ENCODE data around the gene MAB21L4.

The MAB21L4 gene

DNA sequence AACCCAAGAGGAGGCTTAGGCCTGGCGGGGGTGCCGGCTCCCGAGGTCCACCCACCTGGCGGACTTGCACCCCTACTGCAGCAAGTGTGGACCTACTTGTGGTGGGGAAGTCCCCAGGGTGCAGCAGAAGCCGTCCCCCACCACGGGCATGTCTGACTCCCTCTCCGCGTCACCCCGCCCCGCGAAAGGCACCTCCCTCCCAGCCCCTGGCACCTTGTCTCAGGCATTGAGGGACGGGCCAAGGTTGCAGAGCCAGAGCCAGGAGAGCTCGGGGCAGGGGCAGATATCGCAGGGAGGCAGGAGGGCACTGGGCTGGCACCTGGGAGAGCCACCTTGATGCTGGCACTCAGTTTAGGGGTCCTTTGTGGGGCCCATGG is 29.2 kb upstream of the MAB21L4 start:
- DNase-seq: no peak

DNA sequence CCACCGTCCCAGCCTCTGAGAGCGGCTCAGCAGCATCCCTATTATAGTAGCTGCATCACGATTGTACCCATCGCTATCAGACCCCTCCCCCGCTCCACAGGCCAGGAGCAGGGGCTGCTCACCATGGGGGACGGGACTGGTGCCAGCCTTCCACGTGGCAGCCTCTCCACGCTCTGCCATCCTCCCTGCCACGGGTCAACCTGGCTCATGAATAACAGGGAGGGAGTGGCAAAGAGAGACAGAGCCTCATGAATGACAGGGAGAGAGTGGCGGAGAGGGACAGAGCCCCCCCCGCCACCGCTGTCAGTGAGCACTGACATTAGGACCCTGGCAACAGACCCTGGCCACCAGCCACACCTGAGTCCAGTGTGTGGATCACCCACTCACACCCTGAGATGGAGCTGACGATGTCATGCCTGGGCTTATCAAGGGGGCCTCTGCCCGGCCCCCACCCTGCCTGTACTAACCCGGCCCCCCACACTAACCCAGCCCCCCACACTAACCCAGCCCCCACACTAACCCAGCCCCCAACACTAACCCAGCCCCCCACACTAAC is 27.1 kb upstream of the MAB21L4 start:
- DNase-seq: no peak

DNA sequence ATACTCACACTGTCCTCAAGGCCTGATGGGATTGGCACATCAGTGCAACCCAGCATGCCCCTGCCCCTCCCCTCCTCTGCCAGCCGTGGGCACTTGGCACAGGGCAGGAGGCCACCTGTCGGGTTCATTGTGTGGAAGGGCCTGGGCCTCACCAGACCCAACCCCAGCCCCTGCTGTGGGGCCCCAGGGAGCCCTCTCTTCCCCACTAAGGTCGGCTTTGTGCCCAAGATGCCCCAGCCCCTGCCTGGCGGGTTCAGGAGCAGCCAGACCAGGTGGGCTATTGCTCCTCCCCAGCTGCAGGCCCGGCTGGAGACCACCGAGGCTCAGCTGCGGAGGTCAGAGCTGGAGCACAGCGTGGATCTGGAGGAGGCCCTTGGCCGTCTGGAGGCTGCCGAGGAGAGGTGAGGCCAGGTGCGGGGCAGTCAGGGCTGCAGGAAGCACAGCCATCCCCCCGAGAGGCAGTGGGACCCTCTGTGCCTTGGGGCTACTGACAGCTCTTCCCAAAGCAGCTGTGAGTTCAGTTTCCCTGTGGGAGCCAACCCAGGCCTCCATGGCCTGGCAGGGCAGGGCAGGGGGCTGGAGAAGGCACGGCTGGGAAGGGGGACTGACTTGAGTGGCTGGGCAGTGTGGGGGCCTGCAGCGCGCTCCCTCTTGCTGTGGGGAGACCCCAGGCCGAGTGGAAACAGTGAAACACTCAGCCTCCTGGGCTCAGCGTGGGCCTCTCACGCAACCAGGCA is 26.5 kb upstream of the MAB21L4 start:
- no peak for DNase-seq

DNA sequence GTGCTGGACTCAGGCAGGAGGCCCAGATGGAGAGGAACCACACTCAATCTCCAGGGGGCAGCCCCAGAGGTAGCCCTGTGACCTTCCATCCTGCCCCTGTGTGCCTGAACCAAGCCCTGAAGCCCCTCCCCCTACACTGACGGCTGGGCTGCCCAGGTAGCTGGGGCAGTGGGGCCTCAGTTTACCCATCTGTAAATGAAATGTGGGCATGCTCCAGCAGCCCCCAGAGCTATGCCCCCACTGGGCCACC is 26.0 kb upstream of the MAB21L4 start:
- no peak for DNase-seq

DNA sequence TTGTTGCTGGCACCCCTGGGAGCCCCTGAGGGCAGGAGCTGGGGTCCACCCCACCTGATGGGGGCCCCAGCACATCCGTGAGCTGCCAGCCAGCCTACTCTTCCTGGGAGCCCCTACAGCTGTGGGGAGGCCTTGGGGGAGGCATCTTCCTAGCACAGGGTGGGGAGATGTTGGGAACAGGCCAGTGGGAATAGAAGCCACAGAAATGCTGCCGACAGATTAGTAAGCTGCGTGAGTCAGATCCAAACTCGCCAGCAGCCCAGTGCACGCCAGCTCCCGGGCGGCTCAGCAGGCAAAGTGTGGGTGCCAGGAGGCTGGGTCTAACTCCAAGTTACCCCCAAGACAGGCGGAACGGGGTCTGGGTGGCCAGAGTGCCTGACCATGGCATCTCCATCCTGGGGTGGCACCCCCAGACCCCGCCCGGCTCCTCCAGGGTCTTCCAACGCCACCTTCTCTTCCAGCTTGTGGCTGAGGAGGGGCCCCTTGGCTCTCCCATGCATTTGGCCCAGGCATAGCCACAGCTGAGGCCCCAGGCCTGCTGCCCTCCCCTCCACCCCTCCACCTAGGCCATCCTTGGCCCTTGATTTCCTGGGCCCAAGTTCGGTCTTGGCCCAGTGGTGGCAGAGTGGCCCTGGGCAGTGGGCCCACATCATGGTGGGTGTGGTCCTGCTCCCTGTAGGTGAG is 25.5 kb upstream of the MAB21L4 start:
- DNase-seq: no peak

DNA sequence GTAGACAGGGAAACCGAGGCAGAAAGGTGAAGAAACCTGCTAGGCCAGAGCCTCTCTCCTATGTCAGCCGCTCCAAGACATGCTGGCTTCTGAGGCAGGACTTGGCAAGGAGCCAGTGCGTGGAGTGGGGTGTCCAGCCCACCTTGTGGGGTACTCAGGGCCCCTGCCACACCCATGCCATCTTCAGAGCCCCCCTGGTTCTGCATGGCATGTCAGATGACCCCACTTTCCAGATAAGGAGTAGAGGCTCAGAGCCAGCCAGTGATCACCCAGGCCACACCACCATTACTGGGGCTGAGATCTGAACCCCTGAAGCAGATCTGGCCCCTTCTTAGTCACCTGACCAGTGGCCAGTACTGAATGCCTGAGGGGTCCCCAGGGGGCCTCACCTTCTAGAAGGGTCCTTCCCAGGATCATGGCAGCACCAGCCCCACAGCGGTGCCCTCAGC is 24.9 kb upstream of the MAB21L4 start:
- no peak for DNase-seq

DNA sequence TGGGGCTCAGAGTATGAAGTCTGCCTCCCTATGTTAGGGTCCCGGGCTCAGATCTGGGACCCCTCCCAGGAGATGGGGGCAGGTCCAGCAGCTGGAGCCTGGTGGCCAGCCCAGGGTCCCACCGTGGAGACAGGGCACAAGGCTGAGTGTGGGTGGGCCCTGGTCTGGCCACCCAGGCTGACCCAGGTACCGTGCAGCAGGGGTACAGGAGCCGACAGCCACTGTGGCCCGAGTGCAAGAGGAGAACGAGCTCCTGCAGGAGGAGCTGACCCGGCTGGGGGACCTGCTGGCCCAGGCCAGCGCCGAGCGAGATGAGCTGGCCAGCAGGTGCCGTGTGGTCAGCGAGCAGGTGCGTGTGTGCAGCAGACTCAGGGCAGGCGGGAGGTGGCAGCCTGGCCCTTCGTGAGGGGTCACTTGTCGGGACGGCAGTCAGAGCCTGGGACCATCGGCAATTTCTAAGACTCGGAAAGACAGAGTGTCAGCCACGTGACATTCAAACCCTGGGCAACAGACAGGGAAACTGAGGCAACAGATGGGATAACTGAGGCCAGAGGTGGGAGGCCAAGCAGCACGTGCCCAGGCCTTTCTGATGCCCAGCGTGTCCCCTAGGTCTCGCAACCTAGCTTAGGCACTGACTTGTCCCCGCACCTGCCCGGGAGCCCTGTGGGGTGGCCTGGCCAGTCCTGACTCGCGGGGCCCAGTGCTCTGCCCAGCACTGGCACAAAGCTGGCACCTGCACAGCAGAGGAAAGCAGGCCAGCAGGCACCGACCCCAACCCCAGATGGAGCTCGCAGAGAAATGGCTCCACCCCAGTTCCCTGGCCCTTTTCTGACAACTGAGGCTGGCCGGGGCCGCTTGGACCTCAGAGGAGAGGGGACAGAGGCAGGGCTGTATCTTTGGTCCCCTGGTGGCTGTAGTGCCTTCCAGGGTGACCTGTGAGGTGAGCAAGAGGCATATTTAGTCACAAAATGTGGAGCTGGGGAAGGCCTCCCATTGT is 24.1 kb upstream of the MAB21L4 start:
- DNase-seq: no peak

DNA sequence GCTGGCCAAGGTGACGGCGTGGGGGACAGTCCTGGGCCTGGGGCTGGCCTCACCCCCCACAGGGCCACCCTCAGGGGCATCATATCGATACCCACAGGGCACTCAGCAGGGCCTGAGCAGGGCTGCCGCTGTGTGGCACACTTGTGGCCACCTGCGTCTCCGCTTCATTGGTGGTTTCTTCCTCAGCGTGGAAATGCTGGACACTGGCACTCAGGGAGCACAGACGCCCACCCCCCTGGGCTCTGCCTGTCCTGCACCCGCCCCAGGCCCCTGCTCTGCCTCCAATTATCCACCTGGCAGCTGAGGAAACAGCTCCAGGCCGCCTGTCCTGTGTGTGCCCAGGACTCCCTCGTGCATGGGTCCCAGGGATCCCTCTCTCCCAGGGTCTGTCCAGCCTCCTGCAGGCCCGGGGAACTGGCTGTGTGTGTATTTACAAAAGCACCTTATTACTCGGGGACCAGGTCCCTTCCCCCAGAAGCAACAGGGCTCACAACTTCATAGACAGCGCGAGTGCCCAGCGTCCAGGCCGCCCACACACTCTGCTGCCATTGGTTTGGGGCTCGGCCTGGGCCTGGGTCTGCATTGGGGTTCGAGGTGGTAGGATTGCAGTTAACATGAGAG is 23.3 kb upstream of the MAB21L4 start:
- DNase-seq: no peak

DNA sequence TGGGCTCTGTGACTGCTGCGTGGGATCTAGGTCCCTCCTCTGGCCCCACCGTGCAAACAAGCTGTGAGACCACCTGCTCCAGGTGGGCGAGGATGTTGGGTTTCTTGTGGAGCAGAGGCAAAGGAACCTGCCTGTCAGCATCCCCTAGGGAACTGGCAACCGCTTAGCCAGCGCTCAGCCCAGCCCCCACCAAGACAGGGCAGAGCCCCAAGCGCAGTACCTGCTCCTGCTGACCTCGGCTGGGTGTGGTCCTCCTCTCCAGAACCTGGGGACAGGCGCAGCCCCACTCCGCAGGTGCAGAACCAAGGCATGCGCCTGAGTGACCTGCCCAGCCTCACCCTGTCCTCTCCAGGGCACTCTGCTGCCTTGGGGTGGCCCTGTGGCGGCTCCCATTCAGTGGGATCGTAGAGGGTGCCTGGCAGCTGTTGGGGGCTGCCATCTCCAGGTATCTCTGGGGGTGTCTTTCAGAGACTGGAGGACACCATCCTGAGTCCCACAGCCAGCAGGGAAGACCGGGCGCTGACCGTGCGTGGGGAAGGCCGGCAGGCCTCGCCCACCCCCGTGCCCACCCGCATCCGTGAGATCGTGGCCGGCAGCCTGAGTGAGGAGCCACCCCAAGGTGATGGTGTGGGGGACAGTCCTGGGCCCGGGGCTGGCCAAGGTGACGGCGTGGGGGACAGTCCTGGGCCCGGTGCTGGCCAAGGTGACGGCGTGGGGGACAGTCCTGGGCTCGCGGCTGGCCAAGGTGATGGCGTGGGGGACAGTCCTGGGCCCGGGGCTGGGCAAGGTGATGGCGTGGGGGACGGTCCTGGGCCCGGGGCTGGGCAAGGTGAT is 22.5 kb upstream of the MAB21L4 start:
- DNase-seq: no peak

DNA sequence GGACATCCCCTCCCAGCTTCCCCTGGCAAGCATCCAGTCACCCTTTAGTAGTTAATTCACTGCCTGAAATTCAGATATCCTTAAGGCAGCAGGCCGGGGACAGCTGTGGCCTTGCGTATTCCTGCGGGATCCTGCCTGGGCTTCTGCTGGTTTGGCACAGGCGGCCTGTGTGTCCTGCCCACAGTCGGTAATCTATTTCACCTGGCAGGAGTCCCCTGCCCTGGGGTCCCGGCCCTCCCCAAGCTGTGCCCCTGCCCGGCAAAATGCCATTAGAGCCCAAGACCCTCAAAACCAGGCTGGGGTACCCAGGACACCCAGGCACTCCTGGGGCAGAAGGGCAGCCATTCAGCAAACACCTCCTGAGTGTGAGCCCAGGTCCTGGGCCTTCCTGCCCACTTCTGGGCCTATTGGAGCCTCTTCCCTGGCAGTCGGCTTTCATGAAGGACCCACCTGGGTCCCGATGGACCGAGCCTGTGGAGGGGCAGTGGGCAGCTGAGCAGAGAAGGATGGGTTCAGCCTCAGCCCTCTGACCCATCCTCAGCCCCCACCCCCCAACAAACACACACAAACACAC is 21.8 kb upstream of the MAB21L4 start:
- DNase-seq: no peak

DNA sequence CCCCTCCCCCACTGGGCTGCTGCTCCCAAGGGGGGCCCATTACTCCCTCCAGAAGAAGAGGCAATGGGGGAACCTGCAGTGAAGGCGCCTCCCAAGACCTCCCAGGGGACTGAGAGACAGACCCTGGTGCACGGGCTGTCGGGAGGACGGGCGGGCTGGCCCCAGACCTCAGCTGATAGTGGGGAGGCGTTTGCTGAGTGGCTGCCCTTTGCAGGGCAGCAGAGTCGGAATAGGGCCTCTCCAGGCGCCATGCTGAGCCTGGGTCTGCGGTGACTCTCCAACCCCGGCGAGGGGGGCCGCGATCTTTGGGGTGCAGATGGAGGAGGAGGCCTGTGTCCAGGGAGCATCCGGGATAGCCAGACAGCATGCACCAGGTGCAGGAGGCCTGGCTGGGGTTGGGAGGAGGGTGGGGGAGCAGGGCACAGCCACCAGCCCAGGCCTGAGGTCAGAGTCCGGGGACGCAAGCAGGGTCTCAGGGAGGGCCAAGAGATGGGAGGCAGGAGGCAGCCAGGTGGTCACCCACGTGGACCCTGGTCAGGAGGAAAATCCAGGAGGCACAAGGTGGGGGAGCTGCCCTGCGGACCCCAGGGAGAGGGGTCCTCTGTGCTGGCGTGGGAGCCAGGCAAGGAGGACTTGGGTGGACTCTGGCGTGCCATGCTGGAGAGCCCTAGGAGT is 21.2 kb upstream of the MAB21L4 start:
- no peak for DNase-seq

DNA sequence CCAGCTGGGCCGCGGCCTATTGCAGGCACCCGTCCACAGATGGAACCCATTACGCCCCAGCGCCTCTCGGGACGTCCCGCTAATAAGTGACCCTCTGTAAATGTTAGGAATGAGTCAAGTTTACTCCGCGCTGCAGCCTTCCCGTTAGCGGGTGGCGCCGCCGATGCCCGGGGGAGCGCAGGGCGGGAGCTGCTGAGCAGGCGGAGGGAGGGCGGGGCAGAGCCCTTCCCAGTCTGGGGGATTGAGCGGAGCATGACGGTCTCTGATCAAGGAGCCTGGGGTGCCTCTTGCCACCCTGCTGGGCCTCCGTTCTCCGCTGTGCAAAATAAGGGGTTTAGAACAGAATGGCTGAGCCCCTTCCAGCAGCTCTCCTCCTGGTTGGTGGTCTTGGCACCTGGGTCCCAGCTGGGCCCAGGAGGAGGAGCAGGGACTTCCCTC is 20.6 kb upstream of the MAB21L4 start:
- DNase-seq: no peak

DNA sequence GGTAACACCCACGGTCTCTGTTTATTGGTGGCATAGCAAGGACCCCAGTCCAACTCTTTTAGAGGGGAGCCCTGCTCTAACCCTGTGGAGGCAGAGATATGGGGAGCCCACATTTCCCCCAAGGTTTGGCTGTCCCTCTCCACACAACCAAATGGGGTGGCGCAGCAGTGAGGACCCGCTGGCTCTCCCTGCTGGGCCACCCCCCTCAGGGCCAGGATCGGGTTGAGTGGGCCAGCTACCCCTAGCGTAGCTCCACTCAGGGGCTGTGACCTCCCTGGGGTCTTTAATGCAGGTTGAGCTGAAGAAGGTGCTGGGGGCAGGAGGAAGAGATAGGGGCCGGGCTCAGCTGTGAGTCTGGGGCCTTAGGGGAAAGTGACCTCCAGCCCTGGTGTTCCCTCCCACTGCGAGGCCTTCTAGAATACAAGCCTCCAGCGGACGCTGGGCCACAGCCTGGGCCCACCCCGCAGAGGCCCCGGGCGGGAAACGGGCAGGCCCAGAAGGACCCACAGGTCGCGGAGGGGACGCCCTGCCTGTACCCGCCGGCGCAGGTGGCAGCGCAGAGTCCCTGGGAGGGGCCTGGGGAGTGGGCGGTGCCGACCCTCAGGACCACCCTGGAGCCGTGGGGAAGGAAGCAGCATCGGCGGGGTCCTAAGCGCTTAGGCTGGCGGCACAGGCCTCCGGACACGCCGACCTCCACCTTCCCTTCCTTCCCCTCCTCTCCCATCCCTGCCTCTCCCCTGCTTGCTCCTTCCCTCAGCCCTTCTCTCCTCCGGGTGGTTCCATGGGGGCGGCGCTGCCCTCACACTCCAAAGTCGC is 19.8 kb upstream of the MAB21L4 start:
- DNase-seq: no peak

DNA sequence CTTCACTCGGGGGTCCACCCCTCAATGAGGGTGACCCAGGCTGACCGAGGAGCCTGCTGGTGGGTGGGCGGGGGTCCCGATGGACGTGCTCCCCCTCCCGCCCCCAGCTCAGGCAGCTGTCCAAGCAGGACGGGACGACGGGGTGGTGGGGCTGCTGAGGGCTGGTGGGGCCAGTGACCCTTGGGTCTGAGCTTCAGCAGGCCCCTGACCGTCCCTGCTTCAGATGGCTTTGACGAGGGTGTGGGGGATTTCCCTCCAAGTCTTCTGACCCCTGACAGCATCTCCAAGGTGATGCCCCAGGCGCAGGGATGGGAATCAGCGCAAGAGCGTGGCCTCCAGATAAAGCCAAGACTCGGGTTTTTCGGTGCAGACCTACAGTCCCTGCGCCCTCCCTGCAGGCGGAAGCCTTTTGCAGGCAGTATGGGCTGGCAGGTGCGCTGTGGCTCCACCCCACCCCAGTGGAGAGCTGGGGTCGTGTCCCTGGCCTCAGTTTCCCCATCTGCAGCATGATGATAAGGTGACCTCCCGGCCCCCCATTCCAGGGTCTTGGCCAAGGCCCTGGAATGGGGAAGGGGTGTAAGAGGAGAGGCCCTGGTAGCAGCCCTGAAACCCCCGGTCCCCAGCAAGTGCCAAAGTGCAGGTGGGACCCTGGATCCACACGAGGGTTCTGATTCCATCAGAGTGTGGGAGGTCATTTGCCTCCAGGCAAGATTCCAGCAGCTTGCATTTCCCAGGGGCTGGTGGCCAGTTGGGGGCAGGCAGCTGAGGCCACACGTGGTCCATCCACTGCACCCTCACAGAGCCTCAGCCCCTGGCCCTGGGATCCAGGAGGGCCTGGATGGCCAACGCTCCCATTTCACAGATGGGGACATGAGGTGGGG is 18.9 kb upstream of the MAB21L4 start:
- DNase-seq: no peak

DNA sequence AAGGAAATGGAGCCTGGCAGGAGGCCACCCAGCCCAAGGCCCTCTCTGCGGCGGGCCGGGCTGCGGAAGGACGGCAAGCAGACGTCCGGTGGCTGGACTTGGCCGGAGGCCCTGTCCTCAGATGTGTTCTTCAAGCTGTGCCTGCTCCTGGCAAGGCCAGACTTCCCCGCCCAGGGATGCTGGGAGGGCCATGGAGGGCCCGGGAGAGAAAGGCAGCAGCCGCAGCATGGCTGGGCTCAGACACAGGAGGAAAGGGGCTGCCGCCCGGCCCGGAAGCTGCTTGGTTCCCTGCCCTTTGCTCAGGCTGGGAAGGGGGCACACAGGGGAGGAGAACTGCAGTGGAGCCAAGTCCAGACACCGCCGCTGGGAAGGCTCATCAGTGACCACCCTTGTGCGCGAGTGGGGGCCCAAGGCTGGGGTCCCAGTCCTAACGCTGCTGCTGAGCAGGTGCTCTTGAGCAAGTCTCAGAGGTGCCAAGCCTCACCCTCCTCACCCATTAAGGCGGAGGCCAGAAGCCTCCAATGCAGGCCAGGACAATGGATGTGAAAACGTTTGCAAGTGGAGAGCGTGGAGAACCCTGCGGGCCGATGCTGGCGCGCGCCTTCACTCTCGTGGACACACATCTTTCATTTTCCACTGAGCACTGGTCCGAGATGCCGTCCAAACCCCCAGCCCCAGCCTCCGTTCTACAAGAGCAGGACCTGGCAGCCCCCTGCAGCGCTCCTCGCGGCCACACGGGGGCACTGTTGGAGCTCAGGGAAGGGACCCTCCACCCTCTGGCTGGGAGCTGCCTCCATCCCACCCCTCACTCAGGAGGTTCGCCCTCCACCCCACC is 18.1 kb upstream of the MAB21L4 start:
- DNase-seq: peak; percentile 39

DNA sequence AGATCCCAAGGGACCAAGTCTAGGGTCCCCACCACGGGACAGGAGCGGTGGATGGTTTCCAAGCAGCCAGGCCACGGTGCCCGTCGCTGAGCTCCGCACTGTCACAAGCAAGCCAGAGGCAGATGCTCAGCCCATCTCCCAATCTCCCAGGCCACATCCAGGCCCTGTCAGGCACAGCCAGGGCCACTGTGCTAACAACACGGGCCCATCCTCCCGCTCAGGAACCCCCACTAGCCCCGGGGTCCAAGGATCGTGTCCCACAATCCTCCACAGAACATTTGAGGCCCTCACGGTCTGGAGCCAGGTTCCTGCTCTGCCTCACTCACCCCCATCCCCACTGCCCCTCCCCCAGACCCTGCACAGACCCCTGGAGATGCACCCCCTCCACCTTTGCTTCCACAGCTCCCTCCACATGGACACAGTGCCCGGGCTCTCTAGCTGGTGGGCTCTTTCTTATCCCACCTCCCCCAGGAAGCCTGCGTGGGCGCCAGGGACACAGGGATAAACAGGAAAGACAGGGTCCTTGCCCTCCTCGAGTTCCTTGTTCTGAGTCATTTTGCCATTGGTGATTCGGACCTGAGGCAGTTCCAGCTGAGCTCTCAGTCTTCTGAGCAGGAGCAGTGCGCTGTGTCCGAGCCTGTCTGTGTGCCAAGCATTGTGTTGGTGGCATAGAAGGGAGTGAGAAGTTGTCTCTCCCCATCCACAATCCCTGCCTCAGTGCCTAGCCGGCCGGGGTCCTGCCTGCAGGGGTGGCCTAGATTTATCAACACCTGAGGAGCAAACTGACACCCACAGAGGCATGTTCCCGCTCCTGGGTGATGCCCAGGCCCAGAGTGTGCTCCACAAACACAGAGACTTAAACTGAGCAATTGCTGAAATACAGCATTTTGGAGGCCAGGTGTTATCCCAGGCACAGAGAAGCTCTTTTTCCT is 17.2 kb upstream of the MAB21L4 start:
- DNase-seq: no peak

All from central memory CD4-positive, alpha-beta T cell (primary cell).